HuH-7 (cell line): ENCODE measurements around the gene GALNTL6.
"Not testable (repeated sequence)": the region's sequence is repeated elsewhere in the genome, so short reads cannot be mapped to it uniquely, and the experiment has no call there.

ENCODE experiments used
- DNase-seq: peaks from one replicate; pipeline ENCODE4 v3.0.0; 2011; ENCODE audit warnings: low spot score

Gene GALNTL6

DNA sequence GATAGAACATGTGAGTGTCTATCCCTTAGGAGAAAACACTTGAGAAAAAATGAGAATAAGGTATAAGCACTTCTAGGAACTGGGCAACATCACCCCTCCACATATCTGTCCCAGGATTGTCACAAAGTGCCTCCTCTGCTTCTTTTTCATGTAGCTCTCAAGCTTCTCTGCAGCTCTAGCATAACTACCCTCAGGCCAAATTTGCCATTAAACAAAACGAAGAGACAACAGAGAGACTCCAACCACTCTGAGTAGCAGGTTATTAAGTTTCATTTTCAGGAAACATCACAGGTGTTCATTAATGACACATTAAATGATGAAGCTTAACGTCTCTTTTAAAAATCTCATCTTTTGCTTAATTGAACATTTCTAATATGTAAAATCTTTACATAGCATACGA is 580.0 kb downstream of the GALNTL6 start:
- DNase-seq, result no peak

DNA sequence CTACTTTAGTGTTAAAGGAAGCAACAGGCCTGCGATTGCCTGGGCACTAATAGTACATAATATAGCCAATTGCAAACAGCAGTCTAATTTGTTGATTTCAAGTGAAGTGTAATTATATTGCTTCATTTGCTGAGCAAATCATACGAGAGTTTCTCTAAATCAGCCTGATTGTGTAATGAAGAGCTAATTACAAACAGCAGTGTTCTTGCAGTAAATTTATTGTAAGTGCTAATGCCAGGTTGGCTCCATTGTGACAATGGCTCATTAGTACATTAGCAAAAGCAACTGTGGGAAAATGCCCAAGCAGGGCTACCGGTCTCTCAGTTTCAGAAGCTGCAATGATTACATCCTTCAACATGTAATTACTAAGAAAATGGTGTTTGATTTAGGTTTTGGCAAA is 591.5 kb downstream of the GALNTL6 start:
- no peak for DNase-seq

DNA sequence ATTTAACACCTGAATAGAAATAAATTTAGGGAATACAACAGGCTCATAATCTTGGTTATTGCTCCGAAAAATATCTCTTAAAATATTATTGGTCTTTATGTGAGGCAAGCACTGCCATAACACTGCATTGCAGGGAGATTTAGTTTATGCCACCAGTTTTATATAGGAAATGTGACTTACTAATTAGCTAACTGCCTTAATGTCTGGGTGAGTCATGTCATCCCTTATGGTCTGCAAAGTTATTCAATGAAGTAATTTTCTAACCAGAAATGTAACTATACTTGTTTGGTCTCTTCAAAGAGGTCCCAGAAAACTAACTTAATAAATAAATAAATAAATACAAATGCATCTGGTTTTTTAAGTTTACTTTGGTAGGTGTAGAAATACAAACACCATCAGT is 597.2 kb downstream of the GALNTL6 start:
- DNase-seq, result no peak

DNA sequence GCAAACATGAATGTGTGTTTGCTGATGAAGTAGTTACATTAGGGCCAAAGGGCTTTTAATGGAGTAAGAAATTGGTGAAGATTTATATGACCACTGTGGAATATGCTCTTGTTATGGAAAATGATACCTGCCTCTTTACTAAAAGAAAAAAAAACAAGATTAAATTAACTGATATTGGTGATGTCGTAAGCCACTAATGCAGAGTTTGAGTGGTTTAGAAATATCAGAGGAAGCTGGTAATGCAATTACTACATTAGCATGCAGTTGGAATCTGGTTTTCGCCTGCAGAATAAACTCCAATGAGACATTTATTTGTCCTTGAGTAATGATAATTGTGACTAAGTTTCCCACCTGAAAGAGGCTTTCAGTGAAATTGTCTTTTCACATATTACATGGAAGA is 597.9 kb downstream of the GALNTL6 start:
- no peak for DNase-seq

DNA sequence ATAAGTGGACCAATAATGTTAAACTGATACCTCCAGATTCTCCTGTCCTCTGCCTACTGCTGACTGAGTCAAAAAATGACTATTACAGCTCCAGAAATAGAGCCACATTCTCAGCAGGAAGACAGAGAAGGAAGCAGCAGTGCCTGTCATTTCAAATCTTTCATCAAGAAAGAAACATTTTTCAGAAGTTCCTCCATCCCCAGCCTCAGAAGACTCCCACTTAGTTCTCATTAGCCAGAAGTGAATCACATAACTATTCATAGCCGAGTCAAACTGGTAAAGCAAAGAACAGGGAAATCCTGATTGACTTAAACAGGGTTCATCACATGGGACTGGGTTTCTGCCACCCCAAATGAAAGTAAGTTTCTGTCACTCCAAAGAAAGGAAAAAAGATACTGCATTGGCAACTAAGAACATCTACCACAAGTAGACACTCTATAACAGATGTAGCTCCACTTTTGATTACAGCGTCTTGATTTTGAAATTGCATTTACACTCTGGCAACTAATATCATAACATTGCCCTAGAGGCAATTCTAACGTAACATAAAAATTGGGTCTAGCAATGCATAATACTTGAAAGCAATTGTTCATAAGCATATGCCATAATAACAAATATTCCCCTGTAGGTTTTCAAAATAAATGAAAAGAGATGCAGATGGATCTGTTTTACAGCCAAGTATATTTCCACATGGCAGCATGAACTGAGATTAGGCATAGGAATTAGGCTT is 599.8 kb downstream of the GALNTL6 start:
- no peak for DNase-seq

DNA sequence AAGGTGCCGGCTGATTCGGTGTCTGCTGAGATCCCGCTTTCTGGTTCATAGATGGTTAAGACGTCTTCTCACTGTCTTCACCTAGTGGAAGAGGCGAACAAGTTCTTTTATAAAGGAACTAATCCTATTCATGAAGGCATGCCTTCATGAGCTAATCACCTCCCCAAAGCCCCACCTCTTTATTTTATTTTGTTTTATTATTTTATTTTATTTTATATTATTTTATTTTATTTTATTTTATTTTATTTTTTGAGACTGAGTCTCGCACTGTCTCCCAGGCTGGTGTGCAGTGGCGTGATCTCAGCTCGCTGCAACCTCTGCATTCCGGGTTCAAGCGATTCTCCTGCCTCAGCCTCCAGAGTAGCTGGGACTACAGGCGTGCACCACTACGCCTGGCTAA is 615.8 kb downstream of the GALNTL6 start:
- not testable (repeated sequence) for DNase-seq

DNA sequence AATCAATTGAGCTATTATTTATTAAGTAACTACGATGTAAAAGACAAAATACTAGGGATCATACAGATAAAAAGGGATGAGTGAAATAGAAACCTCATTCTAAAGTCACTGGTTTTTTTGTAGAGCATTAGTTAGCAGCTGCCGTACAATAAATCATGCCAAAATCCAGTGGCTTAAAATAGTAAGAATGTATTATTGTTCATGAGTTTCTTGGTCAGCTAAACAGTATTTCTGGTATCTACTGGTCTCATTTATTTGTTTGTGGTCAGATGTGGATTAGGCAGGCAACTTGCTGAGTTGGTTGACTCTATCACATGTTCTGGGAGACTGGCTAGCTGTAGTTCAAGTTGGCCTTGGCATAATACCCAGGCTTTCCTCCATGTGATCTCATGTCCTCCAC is 667.3 kb downstream of the GALNTL6 start:
- DNase-seq, result no peak

DNA sequence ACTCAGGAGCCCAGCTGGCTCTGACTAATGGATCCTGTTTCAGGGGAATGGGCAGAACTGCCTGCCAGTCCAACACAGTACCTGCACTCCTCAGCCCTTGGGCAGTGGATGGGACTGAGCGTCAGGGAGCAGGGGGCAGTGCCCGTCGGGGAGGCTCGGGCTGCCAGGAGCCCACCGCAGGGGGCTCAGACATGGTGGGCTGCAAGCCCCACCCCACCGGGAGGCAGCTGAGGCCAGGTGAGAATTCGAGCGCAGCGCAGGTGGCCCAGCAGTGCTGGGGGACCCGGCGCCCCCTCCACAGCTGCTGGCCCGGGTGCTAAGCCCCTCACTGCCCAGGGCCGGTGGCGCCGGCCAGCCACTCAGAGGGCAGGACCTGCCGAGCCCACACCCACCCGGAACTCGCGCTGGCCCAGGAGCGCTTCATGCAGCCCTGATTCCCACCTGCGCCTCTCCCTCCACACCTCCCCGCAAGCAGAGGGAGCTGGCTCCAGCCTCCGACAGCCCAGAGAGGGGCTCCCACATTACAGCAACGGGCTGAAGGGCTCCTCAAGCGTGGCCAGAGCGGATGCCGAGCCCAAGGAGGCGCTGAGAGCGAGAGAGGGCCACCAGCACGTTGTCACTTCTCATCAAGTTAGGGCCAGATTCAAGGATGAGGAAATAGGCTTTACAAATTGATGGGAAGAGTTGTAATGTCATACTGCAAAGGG is 668.8 kb downstream of the GALNTL6 start:
- DNase-seq, result no peak

DNA sequence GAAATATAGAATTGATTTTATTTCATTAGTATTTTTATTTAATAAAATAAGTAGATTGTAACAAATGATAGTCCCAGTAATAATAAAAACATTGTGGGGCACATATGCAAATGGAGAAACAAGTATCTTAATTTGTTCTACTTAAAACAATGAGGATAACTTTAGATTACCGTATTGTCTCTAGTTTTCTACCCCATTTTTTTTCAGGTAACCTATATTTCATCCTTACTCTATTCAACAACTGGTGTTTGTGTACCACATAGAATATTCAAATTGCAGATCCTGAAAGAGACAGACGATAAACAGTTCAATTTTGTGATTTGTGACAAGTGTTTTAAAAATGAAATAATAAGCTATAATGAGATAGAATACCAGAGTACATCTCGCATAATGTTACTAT is 671.8 kb downstream of the GALNTL6 start:
- no peak for DNase-seq

DNA sequence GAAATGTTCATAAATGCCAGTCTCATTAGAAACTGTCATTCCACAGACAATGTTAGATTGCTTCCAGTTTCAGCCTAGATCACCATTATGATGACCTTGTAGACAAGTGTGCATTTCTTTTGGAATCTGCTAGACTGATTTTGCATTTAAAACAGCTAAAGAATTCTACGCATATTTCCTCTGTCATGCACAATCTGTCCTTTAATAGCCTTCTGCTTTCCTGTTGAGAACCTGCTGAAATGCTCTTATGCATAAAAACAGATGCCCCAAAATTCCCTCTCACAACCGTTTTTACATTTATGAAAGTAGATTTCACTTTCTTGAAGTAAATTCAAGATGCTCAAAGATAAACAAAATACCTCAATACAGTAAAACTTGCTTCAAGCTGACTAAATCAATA is 673.3 kb downstream of the GALNTL6 start:
- DNase-seq, result no peak

DNA sequence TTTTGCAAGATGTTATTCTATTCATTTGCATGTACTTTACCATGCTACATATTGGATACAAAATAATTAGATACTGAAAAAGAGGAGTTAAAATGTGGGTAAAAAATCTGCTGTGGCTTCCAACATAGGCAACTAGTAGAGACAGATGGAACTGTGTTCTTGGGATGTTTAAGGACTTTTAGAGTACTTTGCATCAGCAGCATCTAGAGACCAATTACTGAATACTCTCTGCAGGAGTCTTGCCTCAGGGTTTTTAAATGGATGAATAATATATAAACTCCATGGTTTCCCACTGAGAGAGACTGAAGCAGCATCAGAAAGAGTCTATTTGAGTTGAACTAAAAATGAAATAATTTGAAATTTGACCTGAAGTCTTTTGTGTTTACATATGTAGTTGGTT is 676.7 kb downstream of the GALNTL6 start:
- DNase-seq, result no peak

DNA sequence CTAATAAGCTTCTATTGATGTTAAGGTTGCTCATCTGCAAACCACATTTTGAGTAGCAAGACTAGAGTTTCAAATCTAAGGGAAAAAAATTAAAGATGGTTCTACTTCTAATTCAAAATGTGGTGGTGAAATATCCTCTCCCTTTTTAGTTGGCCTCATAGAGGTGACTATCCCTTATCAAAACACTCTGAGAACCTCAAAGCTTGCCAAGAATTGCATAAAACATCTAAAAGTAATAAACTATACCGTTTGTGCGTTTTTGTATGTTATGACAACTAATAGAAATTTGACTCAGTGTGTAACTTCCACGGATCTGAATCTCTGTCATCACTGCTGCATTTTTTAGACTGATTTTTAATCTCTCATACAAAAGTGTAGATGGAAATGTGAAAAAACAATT is 682.6 kb downstream of the GALNTL6 start:
- no peak for DNase-seq

DNA sequence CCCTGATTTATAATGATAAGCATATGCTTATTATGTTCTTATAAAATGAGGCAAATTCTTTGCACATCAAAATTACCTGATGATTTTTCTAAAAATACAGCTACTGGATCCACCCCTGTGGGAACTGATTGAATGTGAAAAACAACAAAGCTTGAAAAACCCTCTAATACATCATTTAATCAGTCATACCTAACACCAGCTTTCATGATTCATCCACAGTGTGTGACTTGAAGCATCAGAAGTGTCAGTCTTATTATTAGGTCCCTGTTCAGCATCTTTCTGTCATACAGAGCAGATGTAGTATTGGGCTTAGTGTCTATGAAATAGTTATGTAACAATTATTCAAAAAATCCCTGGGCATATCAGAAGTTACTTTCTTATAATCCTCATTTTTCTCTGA is 684.1 kb downstream of the GALNTL6 start:
- DNase-seq, result no peak

DNA sequence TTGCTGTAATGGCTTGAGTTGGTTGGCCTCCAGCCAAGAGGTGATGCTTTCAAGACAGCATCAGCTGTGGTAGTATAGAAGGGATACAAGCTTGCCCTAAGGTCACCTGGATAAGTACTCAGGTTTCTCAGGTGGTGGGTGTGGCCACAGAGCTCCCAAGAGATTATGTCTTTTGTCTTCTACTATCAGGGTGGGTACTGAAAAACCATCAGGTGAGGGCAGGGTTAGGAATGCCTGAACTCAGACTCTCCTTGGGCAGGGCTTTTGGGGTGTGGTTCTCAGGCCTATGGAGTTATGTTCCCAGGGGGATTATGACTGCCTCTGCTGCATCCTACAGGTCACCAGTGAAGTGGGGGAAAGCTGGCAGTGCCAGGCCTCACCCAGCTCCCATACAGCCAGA is 700.8 kb downstream of the GALNTL6 start:
- no peak for DNase-seq

DNA sequence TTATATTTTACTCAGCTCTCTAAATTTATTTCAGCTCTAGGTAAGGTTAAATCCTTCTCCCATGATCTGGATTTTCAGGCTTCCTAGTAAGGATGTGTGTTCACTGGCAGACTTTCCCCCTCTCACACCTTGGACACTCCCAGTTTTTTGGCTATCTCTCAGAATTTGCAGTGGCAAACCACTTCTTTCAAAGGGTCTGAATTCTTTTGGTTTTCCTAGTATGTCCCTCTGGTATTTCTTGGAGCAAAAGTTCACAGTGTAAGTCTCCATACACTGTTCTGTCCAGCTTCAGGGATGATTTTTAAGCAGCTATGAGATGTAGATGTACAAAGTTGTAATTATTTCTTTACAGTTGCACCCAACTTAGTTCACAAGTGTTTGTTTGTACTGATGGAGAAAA is 701.6 kb downstream of the GALNTL6 start:
- DNase-seq, result no peak

DNA sequence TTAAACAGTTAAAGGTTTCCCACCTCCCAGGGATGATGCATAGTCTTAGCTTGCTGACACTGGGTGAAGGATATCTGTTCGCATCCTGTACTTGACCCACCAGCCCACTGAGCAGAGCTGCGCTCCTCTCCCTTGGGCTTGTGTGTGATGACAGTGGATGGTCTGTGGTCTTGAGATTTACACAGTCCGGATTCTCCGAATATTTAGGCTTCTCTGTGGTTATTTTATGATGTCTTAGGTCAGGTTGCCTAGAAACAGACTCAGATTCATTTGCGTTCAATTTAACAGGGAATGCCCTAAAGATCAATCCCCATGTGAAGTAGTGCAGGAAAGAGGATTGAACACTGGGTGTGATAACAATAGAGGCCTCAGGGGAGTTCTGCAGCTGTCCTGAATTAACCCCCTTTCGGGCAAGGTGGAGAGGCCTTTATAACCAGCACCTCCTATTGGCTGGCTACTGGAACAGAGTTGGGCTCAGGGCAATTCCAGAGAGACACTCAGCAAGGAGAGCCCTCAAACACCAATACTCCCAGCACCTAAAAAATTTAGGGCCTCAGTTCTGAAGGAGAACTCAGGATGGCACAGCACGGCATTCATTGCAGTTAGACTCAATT is 702.2 kb downstream of the GALNTL6 start:
- DNase-seq, result no peak

DNA sequence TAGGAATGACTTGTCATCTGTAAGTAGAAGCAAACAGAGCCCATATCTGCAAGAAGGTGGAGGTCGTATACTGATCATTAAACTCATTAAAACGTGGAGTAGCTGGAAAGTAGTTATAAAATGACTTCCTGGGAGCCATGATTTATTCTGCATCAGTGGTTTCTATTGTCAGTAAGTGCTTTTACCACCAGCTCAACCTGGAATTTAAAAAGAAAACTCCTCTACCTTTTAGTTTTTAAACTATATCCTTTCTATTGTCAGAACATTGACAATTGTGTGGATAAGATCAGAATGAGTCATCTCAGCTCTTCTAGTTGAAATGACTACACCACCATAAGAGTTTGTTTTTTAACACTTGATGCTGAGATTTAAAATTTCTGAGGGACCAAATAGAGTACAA is 704.2 kb downstream of the GALNTL6 start:
- no peak for DNase-seq

DNA sequence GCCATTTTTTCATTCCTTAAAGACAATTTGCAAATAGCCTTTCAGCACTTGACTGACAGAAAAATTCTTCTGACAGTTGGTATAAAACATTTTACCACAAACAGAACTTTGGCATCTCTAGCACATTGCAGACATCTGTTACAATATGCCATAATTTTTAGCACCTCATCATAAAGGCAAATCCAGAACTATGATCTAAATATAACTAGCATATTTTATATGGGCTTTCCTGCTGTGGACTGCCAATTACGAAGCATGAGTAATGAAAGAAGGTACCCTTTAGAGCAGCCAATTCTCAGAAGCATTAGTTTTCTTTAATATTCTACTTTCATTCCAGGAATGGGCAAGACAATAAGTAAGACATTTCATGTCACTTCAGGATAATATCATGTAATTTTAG is 708.0 kb downstream of the GALNTL6 start:
- no peak for DNase-seq

DNA sequence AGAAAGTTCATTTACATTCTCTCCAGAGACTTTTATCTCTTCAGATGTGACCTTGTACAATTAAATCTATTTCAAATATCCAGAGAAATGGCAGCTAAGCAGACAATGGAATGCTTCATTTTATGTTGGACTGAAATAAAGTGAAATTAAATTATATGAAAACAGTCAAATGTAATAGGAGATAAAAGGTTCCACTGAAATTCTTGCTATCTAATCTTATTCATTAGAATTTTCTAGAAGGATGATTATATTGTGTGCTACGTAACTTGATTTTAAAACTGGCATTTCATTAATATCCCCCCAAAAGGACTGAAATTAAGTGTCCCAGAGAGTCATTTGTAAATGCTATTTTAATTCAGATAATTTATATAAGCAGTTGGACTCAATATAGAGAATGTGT is 708.5 kb downstream of the GALNTL6 start:
- DNase-seq, result no peak

DNA sequence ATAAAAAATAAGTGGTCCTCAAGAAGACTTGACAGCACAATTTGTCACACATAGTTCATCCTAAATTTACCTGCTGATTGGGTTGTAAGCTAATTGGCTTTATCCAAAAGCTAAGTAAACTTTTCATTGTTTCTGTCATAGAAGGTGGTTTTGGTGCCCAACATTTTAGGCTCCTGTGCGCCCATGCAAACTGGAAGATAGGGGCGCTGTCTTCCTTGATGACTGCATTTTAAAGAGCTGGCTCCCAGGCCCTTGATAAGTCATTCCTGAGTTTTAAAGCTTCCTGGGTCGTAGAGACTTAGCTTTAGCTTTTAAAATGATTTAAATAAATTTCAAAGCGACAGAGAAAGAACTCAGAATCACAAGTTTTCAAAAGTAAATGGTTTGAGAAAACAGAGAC is 730.0 kb downstream of the GALNTL6 start:
- no peak for DNase-seq

DNA sequence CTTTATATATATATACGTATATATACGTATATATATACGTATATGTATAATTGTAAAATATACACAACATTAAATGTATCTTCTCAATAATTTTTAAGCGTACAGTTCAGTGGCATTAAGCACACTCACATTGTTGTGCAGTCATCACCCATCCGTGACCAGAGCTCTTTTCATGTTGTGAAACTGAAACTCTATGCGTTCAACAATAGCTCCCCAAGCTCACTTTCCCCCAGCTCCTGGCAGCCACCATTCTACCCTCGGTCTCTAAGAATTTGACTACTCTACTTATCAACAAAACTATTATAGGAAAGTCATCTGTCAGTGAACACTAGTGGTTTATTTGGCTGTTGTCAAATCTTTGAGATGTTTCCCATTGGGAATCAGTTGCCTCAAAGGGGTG is 733.6 kb downstream of the GALNTL6 start:
- DNase-seq, result no peak

DNA sequence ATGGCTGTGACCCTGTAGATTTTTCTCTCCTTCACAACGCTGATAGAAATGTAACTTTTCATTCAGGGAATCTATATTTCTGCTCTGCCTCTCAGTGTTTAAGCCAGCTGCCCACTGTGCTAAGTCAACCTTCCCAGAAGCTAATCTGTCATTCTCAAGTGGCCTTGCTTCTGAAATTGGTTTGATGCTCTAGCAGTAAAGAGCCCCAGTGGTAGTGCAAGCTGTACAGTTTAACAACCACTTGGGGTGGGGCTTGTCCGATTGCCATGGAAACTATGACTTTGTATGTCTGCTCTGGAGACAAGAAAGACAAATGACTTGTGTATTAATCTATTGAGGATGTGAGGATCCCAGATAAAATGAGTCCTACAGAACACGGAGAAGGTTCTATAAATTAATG is 734.5 kb downstream of the GALNTL6 start:
- DNase-seq, result no peak

DNA sequence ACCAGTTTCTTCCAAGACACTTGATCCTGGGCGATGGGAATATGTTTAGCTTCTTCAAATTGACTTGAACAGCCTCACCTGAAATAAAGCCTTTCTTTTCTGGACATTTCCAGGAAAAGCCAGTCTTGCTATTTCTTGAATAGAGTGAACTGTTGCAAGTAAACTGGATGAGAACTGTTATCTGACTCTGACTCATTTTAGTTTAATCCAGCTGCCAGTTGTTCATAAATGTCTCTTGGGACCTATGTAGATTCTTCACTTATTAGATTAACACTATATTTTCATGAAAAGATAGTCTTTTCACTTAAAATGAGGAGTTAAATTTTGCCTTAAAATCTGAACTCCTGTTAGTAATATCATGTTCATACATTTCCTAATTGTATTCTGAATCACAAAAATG is 740.0 kb downstream of the GALNTL6 start:
- DNase-seq, result no peak

DNA sequence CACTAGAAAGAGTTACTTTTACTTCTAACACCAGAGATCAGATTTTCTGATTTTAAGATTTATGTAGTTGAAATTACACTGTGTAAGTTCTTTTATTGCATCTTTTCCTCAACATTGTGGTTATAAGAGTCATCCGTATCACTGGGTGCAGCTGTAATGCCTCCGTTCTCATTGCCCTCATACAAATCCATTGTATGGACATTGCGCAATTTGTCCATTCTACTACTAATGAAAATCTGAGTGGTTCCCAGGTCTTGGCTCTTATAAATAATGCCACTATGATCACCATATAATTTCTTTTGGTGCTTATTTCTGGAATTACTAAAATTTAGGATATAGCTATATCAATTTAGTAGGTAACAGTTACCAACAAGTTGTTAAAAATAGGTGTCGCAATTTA is 741.4 kb downstream of the GALNTL6 start:
- no peak for DNase-seq
